Neuronal stem cell (in vitro differentiated cells): Measurements from ENCODE around the gene IGDCC3.
A peak's percentile ranks its signal among the peaks of the same experiment; 100 is the strongest.

Experiments used
- DNase-seq: peaks from one replicate; pipeline ENCODE4 v3.0.0-alpha.2; 2013; ENCODE audit warnings: low spot score
- H2AFZ ChIP-seq: one replicate; pipeline ENCODE4 v1.6.1; 2013; ENCODE audit warnings: mild to moderate bottlenecking, low read length, inconsistent platforms
- H2AK5ac ChIP-seq: 2 replicates; pipeline ENCODE4 v1.6.1; 2013; ENCODE audit warnings: low read depth, mild to moderate bottlenecking, inconsistent platforms, low read length, moderate library complexity, mixed read lengths
- H2BK120ac ChIP-seq: 2 replicates; pipeline ENCODE4 v1.6.1; 2013; ENCODE audit warnings: low read depth, mild to moderate bottlenecking, inconsistent platforms, low read length, moderate library complexity, mixed read lengths
- H2BK12ac ChIP-seq: one replicate; pipeline ENCODE4 v1.6.1; 2013; ENCODE audit warnings: low read length, inconsistent platforms
- H2BK15ac ChIP-seq: 2 replicates; pipeline ENCODE4 v1.6.1; 2013; ENCODE audit warnings: mild to moderate bottlenecking, low read length, inconsistent platforms, mixed read lengths
- H2BK5ac ChIP-seq: one replicate; pipeline ENCODE4 v1.6.1; 2013; ENCODE audit warnings: inconsistent platforms, mild to moderate bottlenecking, low read length, moderate library complexity
- H3K14ac ChIP-seq: one replicate; pipeline ENCODE4 v1.6.1; 2013; ENCODE audit warnings: low read length, inconsistent platforms
- H3K18ac ChIP-seq: 2 replicates; pipeline ENCODE4 v1.6.1; 2013; ENCODE audit warnings: low read length, inconsistent platforms
- H3K23ac ChIP-seq: 2 replicates; pipeline ENCODE4 v1.6.1; 2013; ENCODE audit warnings: low read depth, mild to moderate bottlenecking, mixed read lengths, low read length, inconsistent platforms; ENCODE audit not compliant: poor library complexity
- H3K27ac ChIP-seq: replicated peaks from 3 replicates; pipeline ENCODE4 v1.5.1; 2013; ENCODE audit warnings: low read length, inconsistent platforms
- H3K27me3 ChIP-seq, 3 experiments: 2 replicates each; pipeline ENCODE4 v1.6.1; 2013; ENCODE audit warnings: low read length in 3 of 3, mild to moderate bottlenecking in 2 of 3, inconsistent platforms in 1 of 3, low read depth in 1 of 3, mixed read lengths in 1 of 3, moderate library complexity in 1 of 3; ENCODE audit not compliant: control insufficient read depth in 3 of 3, insufficient read depth in 3 of 3
- H3K36me3 ChIP-seq, 2 donors: replicated peaks in 1 of 2; 2 replicates each; pipeline ENCODE4 v1.6.1; 2013; ENCODE audit warnings: low read length in 2 of 2; ENCODE audit not compliant: control insufficient read depth in 2 of 2, insufficient read depth in 2 of 2
- H3K4ac ChIP-seq: 2 replicates; pipeline ENCODE4 v1.6.1; 2013; ENCODE audit warnings: inconsistent platforms, mild to moderate bottlenecking, low read length, moderate library complexity
- H3K4me1 ChIP-seq, 2 donors: 1 replicate in 1 of 2; 2 replicates in 1 of 2; pipeline ENCODE4 v1.6.1; 2013; ENCODE audit warnings: low read length in 2 of 2, low read depth in 1 of 2; ENCODE audit not compliant: control insufficient read depth in 2 of 2, insufficient read depth in 1 of 2
- H3K4me2 ChIP-seq: one replicate; pipeline ENCODE4 v1.6.1; 2013; ENCODE audit warnings: mild to moderate bottlenecking, low read length, inconsistent platforms; ENCODE audit not compliant: insufficient read depth, poor library complexity, severe bottlenecking
- H3K4me3 ChIP-seq, 2 donors: 2 replicates each; pipeline ENCODE4 v1.5.1; 2013; ENCODE audit warnings: low read length in 2 of 2, mild to moderate bottlenecking in 2 of 2, inconsistent platforms in 1 of 2, moderate library complexity in 1 of 2
- H3K79me1 ChIP-seq: one replicate; pipeline ENCODE4 v1.6.1; 2013; ENCODE audit warnings: low read depth, mild to moderate bottlenecking, inconsistent platforms, low read length, moderate library complexity
- H3K9ac ChIP-seq: one replicate; pipeline ENCODE4 v1.6.1; 2013; ENCODE audit warnings: mild to moderate bottlenecking, low read depth, low read length, inconsistent platforms; ENCODE audit not compliant: poor library complexity
- H3K9me3 ChIP-seq, 2 donors: replicated peaks in 1 of 2; 2 replicates each; pipeline versions ENCODE3 to v1.6.1; 2013; ENCODE audit warnings: low read length in 2 of 2, mild to moderate bottlenecking in 2 of 2, inconsistent platforms in 1 of 2, low read depth in 1 of 2, mixed read lengths in 1 of 2, moderate library complexity in 1 of 2; ENCODE audit not compliant: control insufficient read depth in 2 of 2, insufficient read depth in 1 of 2
- H4K8ac ChIP-seq: one replicate; pipeline ENCODE4 v1.6.1; 2013; ENCODE audit warnings: low read depth, mild to moderate bottlenecking, inconsistent platforms, low read length, moderate library complexity
- H4K91ac ChIP-seq: one replicate; pipeline ENCODE4 v1.6.1; 2013; ENCODE audit warnings: low read length, low read depth, mild to moderate bottlenecking, inconsistent platforms; ENCODE audit not compliant: poor library complexity
- WGBS, 2 donors: extraction: QIAGEN DNeasy Blood & Tissue Kit; methylation state at CpG; one replicate each; pipeline ENCODE4 v1.1.7; 2013; ENCODE audit warnings: missing lambda C conversion rate in 2 of 2, mixed read lengths in 1 of 2; ENCODE audit not compliant: insufficient read length in 2 of 2, insufficient replicate concordance in 1 of 2; ENCODE audit errors: extremely low coverage in 2 of 2; 5-methylcytosine and 5-hydroxymethylcytosine counted together

Gene IGDCC3

GRCh38 chr15:65369651-65370050 lies 8.2 kb downstream of the IGDCC3 start:
- peaks cover 46 to 52% of the 10 kb centered on the region in 2 donors for H3K4me1 ChIP-seq
- H2AK5ac ChIP-seq: peak overlapping the region; percentile 34
- no peak for DNase-seq
- peak overlapping the region; percentile 86 for H3K18ac ChIP-seq
- H3K4me2 ChIP-seq: no peak overlapping the region
- no CpG with 5 or more reads among the region's 3 CpGs for WGBS, 2 donors
- no peak overlapping the region for H4K8ac ChIP-seq
- H3K23ac ChIP-seq: peak overlapping the region; percentile 0
- H2BK12ac ChIP-seq: peak overlapping the region; percentile 52
- H2BK120ac ChIP-seq: peak overlapping the region; percentile 1
- H3K36me3 ChIP-seq: peaks cover 9 to 67% of the 10 kb centered on the region in 2 donors
- no peak overlapping the region for H3K4me3 ChIP-seq
- H3K79me1 ChIP-seq: peaks cover 1% of the 10 kb centered on the region
- H3K27ac ChIP-seq: no peak overlapping the region
- peaks cover 0 to 2% (median 0%) of the 10 kb centered on the region in 3 experiments for H3K27me3 ChIP-seq
- no peak overlapping the region for H3K9ac ChIP-seq
- no peak overlapping the region for H3K14ac ChIP-seq
- H2AFZ ChIP-seq: no peak overlapping the region
- H3K4ac ChIP-seq: no peak overlapping the region
- no peaks in the 10 kb centered on the region for H3K9me3 ChIP-seq
- H4K91ac ChIP-seq: no peak overlapping the region
- no peak overlapping the region for H2BK5ac ChIP-seq
- H2BK15ac ChIP-seq: peak overlapping the region; percentile 39

- no peak overlapping the region for H3K4me3 ChIP-seq
- H3K36me3 ChIP-seq: peaks cover 7 to 67% of the 10 kb centered on the region in 2 donors
- H3K4me1 ChIP-seq: peaks cover 45 to 52% of the 10 kb centered on the region in 2 donors
Observed at GRCh38 chr15:65369212-65369547, 8.6 kb downstream of the IGDCC3 start.

GRCh38 chr15:65368302-65369211 lies 9.2 kb downstream of the IGDCC3 start:
- peaks cover 47 to 58% of the 10 kb centered on the region in 2 donors for H3K4me1 ChIP-seq
- H3K27me3 ChIP-seq: peaks cover 0 to 2% (median 0%) of the 10 kb centered on the region in 3 experiments
- no peak overlapping the region for H3K4ac ChIP-seq

More at GRCh38 chr15:65369212-65369547, 8.6 kb downstream of the IGDCC3 start:
- Histone ChIP-seq H3K4me2 (no peak overlapping the region), H3K18ac (peak overlapping the region; percentile 86), H3K27me3 (peaks cover 0 to 1% (median 0%) of the 10 kb centered on the region in 3 experiments), H2BK5ac (no peak overlapping the region), H3K79me1 (peaks cover 1% of the 10 kb centered on the region), H3K4ac (no peak overlapping the region), H3K27ac (peak overlapping the region; percentile 86), H2BK15ac (peak overlapping the region; percentile 39), H2AFZ (no peak overlapping the region), H2BK120ac (peak overlapping the region; percentile 1), H3K9me3 (no peaks in the 10 kb centered on the region), H3K23ac (peak overlapping the region; percentile 0), H4K8ac (no peak overlapping the region), H2AK5ac (peak overlapping the region; percentile 34), H2BK12ac (peak overlapping the region; percentile 52), H4K91ac (peak overlapping the region; percentile 56), H3K14ac (no peak overlapping the region), H3K9ac (no peak overlapping the region)
- DNase-seq: no peak
- WGBS, 2 donors: no CpG with 5 or more reads among the region's 3 CpGs

More at GRCh38 chr15:65368302-65369211, 9.2 kb downstream of the IGDCC3 start:
- Histone ChIP-seq H3K9ac (no peak overlapping the region), H4K91ac (no peak overlapping the region), H3K14ac (no peak overlapping the region), H3K18ac (peak overlapping the region; percentile 95), H4K8ac (no peak overlapping the region), H2BK12ac (no peak overlapping the region), H3K36me3 (peaks cover 5 to 67% of the 10 kb centered on the region in 2 donors), H3K4me2 (peak overlapping the region; percentile 65), H3K9me3 (no peaks in the 10 kb centered on the region), H3K27ac (peak overlapping the region; percentile 86), H3K4me3 (peak overlapping the region in 1 of 2 donors; percentile 0), H2BK5ac (peak overlapping the region; percentile 27), H3K79me1 (peaks cover 1% of the 10 kb centered on the region), H2BK15ac (peak overlapping the region; percentile 6), H2BK120ac (peak overlapping the region; percentile 1), H2AK5ac (no peak overlapping the region), H3K23ac (no peak overlapping the region), H2AFZ (no peak overlapping the region)
- DNase-seq: peak; percentile 83
- no CpG with 5 or more reads among the region's 12 CpGs for WGBS, 2 donors
